OCI-LY7 (cell line): ENCODE data around the gene MAP3K15. TPM values are rescaled to one million over a fixed set of nuclear protein-coding genes. Genes with fewer than 3 reads are reported as not detected.

Experiments
- Bru-seq: library from RNA; stranded (reverse); fragments of 400-500 nt; gene quantifications from one replicate; lab custom pipeline; 2021; lab: Mats Ljungman, UMichigan
- BruChase-seq, 2 experiments: library from RNA; stranded (reverse); fragments of 400-500 nt; gene quantifications; one replicate each; lab custom pipeline; 2021; lab: Mats Ljungman, UMichigan
- BruUV-seq: library from RNA; stranded (reverse); fragments of 400-500 nt; replicated peaks from 2 replicates; lab custom pipeline; 2021; lab: Mats Ljungman, UMichigan
- CTCF ChIA-PET: fragments of 300-600 bp; sonication (Branson Sonifier 250); formaldehyde crosslinking; loops from one replicate; lab custom pipeline; 2022; ENCODE audit warnings: antibody characterized with exemption; ENCODE audit not compliant: unreplicated experiment; lab: Charles Lee
- POLR2A ChIA-PET: fragments of 300-600 bp; sonication (Branson Sonifier 250); formaldehyde crosslinking; loops from one replicate; lab custom pipeline; 2022; ENCODE audit warnings: antibody characterized with exemption; lab: Charles Lee
- DNase-seq: peaks from one replicate; pipeline ENCODE4 v3.0.0-alpha.2; 2015; ENCODE audit warnings: low spot score
- H2AFZ ChIP-seq: fragments of 200-600 bp; sonication (generic), shearing (Covaris generic); 2 replicates; pipeline ENCODE4 v1.6.1; 2014; ENCODE audit warnings: mild to moderate bottlenecking, antibody characterized with exemption, low read length, moderate library complexity
- H3K27ac ChIP-seq: fragments of 200-600 bp; sonication (generic); 2 replicates; pipeline ENCODE4 v1.5.1; 2014; ENCODE audit warnings: mixed run types, low read depth, mild to moderate bottlenecking, moderate library complexity, low read length, inconsistent platforms; ENCODE audit not compliant: poor library complexity, severe bottlenecking
- H3K36me3 ChIP-seq: fragments of 200-600 bp; sonication (generic); 2 replicates; pipeline ENCODE4 v1.6.1; 2014; ENCODE audit warnings: mild to moderate bottlenecking, antibody characterized with exemption, low read length, moderate library complexity, mixed read lengths; ENCODE audit not compliant: insufficient read depth
- H3K4me1 ChIP-seq: fragments of 200-600 bp; sonication (generic); 2 replicates; pipeline ENCODE4 v1.5.1; 2014; ENCODE audit warnings: mild to moderate bottlenecking, low read length; ENCODE audit not compliant: insufficient read depth, poor library complexity, severe bottlenecking
- H3K4me2 ChIP-seq: fragments of 200-600 bp; sonication (generic); 2 replicates; pipeline ENCODE4 v1.6.1; 2014; ENCODE audit warnings: mild to moderate bottlenecking, low read length
- H3K4me3 ChIP-seq: fragments of 200-600 bp; sonication (generic); 2 replicates; pipeline ENCODE4 v1.5.1; 2014; ENCODE audit warnings: mild to moderate bottlenecking, low read depth, low read length; ENCODE audit not compliant: poor library complexity, severe bottlenecking
- H3K79me2 ChIP-seq: fragments of 200-600 bp; sonication (generic); 2 replicates; pipeline ENCODE4 v1.6.1; 2016; ENCODE audit warnings: low read depth, mild to moderate bottlenecking, low read length, moderate library complexity, mixed read lengths; ENCODE audit not compliant: insufficient read depth
- H3K9me2 ChIP-seq: fragments of 200-600 bp; sonication (generic); 2 replicates; pipeline ENCODE4 v1.6.1; 2016; ENCODE audit warnings: mild to moderate bottlenecking, low read length, mixed read lengths; ENCODE audit not compliant: insufficient read depth
- H3K9me3 ChIP-seq: fragments of 200-600 bp; sonication (generic); 2 replicates; pipeline ENCODE4 v1.6.1; 2014; ENCODE audit warnings: mild to moderate bottlenecking, mixed run types, low read length, mixed read lengths
- H4K20me1 ChIP-seq: fragments of 200-600 bp; sonication (generic); 2 replicates; pipeline ENCODE4 v1.6.1; 2014; ENCODE audit warnings: mild to moderate bottlenecking, antibody characterized with exemption, low read length, moderate library complexity, mixed read lengths; ENCODE audit not compliant: insufficient read depth
- EZH2phosphoT487 ChIP-seq: fragments of 200-600 bp; sonication (generic); IDR thresholded peaks from 2 replicates; pipeline ENCODE4 v1.6.1; 2018; ENCODE audit warnings: low read depth, borderline replicate concordance, mild to moderate bottlenecking, mixed run types, antibody characterized with exemption, low read length, moderate library complexity, mixed read lengths
- intact Hi-C: fragments of 100-400 bp; cut with micrococcal nuclease; formaldehyde crosslinking; loops from one replicate; pipeline ENCODE4 v1.10.0; 2022; ENCODE audit not compliant: unreplicated experiment
- long read RNA-seq: library from polyadenylated mRNA; stranded (forward); transcript quantifications from one replicate; pipeline ENCODE4 v2.0.0, GENCODE V29; 2022
- total RNA-seq, 2 experiments: library from RNA; depleted of rRNA in 1 of 2; stranded (reverse); fragments of >200 nt in 1 of 2; shearing (Covaris generic) in 1 of 2; gene quantifications; 2 replicates each; pipeline ENCODE4 v1.2.3, GENCODE V29; 2014 to 2022
- TF ChIP-seq, protein P1 (sequence below): fragments of 200-600 bp; sonication (generic); conservative IDR thresholded peaks from 2 replicates; pipeline ENCODE4 v1.5.1; 2014; ENCODE audit warnings: mild to moderate bottlenecking, antibody characterized with exemption, low read length, moderate library complexity, mixed read lengths

The MAP3K15 gene, protein sequence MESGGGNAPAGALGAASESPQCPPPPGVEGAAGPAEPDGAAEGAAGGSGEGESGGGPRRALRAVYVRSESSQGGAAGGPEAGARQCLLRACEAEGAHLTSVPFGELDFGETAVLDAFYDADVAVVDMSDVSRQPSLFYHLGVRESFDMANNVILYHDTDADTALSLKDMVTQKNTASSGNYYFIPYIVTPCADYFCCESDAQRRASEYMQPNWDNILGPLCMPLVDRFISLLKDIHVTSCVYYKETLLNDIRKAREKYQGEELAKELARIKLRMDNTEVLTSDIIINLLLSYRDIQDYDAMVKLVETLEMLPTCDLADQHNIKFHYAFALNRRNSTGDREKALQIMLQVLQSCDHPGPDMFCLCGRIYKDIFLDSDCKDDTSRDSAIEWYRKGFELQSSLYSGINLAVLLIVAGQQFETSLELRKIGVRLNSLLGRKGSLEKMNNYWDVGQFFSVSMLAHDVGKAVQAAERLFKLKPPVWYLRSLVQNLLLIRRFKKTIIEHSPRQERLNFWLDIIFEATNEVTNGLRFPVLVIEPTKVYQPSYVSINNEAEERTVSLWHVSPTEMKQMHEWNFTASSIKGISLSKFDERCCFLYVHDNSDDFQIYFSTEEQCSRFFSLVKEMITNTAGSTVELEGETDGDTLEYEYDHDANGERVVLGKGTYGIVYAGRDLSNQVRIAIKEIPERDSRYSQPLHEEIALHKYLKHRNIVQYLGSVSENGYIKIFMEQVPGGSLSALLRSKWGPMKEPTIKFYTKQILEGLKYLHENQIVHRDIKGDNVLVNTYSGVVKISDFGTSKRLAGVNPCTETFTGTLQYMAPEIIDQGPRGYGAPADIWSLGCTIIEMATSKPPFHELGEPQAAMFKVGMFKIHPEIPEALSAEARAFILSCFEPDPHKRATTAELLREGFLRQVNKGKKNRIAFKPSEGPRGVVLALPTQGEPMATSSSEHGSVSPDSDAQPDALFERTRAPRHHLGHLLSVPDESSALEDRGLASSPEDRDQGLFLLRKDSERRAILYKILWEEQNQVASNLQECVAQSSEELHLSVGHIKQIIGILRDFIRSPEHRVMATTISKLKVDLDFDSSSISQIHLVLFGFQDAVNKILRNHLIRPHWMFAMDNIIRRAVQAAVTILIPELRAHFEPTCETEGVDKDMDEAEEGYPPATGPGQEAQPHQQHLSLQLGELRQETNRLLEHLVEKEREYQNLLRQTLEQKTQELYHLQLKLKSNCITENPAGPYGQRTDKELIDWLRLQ (N-terminal part only)
- total RNA-seq (2014; rRNA removed; shearing (Covaris generic)) = not detected in 2 replicates
- total RNA-seq (2022) = not detected in 2 replicates
- Bru-seq, nascent RNA = percentile 7 among the genes with signal in this experiment
- BruChase-seq, experiment 1, labeled RNA remaining after a 6-hour chase = percentile 6 among the genes with signal in this experiment
- BruChase-seq, experiment 2, labeled RNA remaining after a 2-hour chase = percentile 0 among the genes with signal in this experiment
- long read RNA-seq, partial matches to known transcripts = 0 of 1 reads
- long read RNA-seq, other reads (novel, unspliced or antisense) = 1 of 1 reads

DNA sequence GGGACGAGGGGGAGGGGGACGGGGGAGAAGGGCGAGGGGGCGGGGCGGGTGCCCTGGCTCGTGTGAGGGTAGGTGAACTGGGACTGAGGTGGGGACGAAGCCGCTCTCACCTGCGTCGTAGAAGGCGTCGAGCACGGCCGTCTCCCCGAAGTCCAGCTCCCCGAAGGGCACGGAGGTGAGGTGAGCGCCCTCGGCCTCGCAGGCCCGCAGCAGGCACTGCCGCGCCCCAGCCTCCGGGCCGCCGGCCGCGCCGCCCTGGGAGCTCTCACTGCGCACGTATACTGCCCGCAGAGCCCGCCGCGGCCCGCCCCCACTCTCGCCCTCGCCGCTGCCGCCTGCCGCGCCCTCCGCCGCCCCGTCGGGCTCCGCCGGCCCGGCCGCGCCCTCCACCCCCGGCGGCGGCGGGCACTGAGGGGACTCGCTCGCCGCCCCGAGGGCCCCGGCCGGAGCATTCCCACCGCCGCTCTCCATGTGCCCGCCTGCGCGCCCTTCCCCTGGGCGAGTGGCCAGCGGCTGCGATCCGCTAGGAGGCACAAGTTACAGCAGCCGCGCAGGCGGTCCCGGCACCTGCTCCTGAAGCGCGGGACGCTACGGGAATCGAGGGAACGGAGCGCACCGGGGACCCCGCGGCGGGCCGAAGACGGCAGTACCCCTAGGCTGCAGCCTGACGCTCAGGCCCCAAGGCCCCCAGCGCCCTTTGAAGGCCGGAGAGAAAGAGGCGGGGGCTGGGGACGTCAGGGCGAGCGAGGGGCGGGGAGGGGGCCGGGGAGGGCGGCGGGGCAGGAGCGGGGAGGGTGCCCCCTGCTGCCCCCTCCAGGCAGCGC lies at the start of gene MAP3K15:
Gene MAP3K15, minus strand, starts transcription at position 718 of the 824 bp plus-strand sequence. Its CDS starts 247 bp downstream, at position 471.
- Histone ChIP-seq H3K79me2 (no peaks in the 10 kb centered on the region), H3K4me2 (no peak within 1 kb of the TSS), H3K9me2 (no peaks in the 10 kb centered on the region), H3K9me3 (no peaks in the 10 kb centered on the region), H3K27ac (no peak within 1 kb of the TSS), H2AFZ (no peak within 1 kb of the TSS), H3K36me3 (no peaks in the 10 kb centered on the region), H4K20me1 (no peaks in the 10 kb centered on the region), H3K4me3 (no peak within 1 kb of the TSS), H3K4me1 (no peaks in the 10 kb centered on the region)
- ChIA-PET POLR2A (no interaction called here), CTCF (no interaction called here)
- BruUV-seq = no TSS peak
- TF ChIP-seq EZH2phosphoT487 = no peak
- TF ChIP-seq, protein P1, sequence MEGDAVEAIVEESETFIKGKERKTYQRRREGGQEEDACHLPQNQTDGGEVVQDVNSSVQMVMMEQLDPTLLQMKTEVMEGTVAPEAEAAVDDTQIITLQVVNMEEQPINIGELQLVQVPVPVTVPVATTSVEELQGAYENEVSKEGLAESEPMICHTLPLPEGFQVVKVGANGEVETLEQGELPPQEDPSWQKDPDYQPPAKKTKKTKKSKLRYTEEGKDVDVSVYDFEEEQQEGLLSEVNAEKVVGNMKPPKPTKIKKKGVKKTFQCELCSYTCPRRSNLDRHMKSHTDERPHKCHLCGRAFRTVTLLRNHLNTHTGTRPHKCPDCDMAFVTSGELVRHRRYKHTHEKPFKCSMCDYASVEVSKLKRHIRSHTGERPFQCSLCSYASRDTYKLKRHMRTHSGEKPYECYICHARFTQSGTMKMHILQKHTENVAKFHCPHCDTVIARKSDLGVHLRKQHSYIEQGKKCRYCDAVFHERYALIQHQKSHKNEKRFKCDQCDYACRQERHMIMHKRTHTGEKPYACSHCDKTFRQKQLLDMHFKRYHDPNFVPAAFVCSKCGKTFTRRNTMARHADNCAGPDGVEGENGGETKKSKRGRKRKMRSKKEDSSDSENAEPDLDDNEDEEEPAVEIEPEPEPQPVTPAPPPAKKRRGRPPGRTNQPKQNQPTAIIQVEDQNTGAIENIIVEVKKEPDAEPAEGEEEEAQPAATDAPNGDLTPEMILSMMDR = no peak
- intact Hi-C loops = no loop called here
- no peak for DNase-seq

DNA sequence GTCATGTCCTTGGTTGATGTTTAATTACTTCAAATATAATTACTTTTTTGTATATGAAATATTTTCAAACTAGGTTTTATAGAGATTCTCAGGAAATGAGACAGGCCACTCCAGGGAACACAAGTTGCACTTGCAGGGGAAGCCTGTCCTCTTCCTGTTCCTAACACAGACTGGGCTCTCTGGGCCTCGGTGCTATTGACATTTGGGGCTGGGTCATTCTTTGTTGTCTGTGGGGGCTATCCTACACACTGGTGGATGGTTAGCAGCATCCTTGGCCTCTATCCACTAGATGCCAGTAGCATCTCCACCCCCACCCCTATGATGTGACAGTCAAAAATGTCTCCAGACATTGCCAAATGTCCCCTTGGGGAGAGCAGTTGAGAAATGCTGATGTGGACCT lies 49.3 kb upstream of the MAP3K15 start:
- Histone ChIP-seq H3K4me2 (no peak overlapping the region; the same call in 1 of the 2 replicates), H3K4me3 (no peak overlapping the region), H3K4me1 (peaks cover 45% of the 10 kb centered on the region), H3K79me2 (no peaks in the 10 kb centered on the region), H3K36me3 (peaks cover 14% of the 10 kb centered on the region), H3K9me2 (no peaks in the 10 kb centered on the region), H4K20me1 (no peaks in the 10 kb centered on the region), H2AFZ (no peak overlapping the region), H3K9me3 (no peaks in the 10 kb centered on the region), H3K27ac (peak overlapping the region; percentile 59)
- POLR2A ChIA-PET = no interaction called here
- intact Hi-C loops = loop anchor here (10.0 kb wide), 1 partner anchor 170 kb away; no protein-coding TSS in a partner anchor
- no peak for TF ChIP-seq EZH2phosphoT487
- TF ChIP-seq, protein P1 = no peak
- no peak for DNase-seq
- CTCF ChIA-PET = no interaction called here
- no TSS peak for BruUV-seq
